Superior temporal gyrus (tissue), 1 donor: ENCODE measurements around the gene PLSCR2.
"Not testable (repeated sequence)": the region's sequence is repeated elsewhere in the genome, so short reads cannot be mapped to it uniquely, and the experiment has no call there.

Source experiments
- DNase-seq: peaks from one replicate; pipeline ENCODE4 v3.0.0-alpha.2; 2016; ENCODE audit errors: extremely low spot score

The PLSCR2 gene

GRCh38 chr3:146485297-146485696, 15.9 kb upstream of the PLSCR2 start:
- DNase-seq, result no peak

GRCh38 chr3:146476094-146476740, 6.9 kb upstream of the PLSCR2 start:
- DNase-seq, result no peak

- not testable (repeated sequence) for DNase-seq
Observed at GRCh38 chr3:146474976-146475375, 5.6 kb upstream of the PLSCR2 start.

DNA sequence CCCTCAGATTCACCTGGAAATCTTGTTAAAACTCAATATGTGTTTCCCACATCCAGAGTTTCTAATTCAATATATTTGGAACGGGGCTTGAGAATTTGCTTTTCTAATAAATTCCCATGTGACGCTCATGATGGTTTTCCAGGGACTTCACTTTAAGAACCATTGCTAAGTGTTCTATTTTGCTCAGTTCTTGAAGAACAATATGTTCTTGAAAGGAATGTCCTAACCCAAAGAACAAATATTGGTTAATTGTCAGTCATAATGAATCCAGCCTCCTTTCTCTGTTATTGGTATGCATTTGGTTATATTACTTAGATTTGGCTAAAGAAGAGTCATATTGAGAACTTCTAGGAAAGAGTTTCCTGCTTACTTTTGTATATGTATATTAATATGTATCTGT, 4.4 kb upstream of the PLSCR2 start:
- DNase-seq, result no peak

GRCh38 chr3:146472611-146473010, 3.2 kb upstream of the PLSCR2 start:
- DNase-seq, result no peak

GRCh38 chr3:146471012-146471411, 1.7 kb upstream of the PLSCR2 start:
- DNase-seq, result no peak

DNA sequence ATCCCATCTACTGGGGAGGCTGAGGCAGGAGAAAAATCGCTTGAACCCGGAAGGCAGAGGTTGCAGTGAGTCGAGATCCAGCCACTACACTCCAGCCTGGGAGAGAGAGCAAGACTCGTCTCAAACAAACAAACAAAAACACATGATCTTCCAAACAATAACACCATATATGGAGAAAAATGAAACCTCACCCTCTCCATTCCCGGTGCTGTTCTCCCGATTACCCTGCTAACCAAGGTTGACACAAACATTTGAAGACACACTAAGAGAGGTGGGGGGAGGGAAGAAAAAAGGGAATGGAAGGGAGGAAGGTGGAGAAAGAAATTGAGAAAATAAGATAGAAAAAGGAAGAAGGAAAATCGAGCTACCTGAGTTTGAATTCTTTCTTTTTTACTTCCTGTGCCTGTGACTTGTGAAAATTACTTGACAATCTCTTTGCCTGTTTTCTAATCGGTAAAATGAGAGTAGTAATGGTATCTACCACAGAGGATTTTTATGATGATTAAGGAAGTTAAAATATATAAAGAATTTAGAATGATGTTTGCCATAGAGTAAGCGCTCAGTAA, 1.1 kb upstream of the PLSCR2 start:
- DNase-seq, result no peak

DNA sequence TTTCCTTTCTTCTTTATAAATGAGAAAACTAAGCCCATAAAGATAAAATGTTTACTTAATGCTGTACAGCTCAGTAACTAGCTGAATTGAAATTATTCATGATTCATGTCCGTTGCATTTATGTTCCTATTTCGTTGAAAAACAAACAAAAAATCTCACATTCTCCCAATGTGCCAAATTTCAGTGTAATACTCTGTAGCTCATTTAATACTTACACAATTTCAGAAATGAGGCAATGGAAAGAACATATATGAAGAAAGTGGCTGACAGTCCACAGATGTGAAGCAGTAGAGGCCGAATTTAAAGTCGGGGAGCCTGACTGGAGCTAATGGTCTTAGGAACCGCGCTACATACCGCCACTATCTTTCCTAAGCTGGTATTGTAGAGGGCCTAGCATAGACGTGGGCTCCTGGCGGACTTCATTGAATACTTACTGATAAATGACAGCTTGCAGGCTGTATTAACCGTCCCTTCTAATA, 651 bp downstream of the PLSCR2 start:
- DNase-seq, result no peak

- DNase-seq, result no peak
Observed at GRCh38 chr3:146468234-146468633, 1.1 kb downstream of the PLSCR2 start.

DNA sequence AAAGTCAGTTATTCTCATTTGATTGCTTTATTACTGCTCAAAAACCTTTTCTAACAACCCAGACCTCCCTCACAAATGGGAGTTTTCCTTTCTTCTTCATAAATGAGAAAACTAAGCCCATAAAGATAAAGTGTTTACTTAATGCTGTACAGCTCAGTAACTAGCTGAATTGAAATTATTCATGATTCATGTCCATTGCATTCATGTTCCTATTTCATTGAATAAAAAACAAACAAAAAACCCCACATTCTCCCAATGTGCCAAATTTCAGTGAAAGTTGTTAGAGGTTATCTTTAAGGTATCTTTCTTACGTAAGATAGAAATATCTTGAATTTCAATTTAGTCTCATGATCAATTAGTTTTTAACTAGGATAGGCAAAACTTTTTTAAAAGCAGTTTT, 2.8 kb downstream of the PLSCR2 start:
- DNase-seq, result no peak

GRCh38 chr3:146465693-146466465, 3.5 kb downstream of the PLSCR2 start:
- no peak for DNase-seq

GRCh38 chr3:146464783-146465182, 4.6 kb downstream of the PLSCR2 start:
- DNase-seq, result no peak

DNA sequence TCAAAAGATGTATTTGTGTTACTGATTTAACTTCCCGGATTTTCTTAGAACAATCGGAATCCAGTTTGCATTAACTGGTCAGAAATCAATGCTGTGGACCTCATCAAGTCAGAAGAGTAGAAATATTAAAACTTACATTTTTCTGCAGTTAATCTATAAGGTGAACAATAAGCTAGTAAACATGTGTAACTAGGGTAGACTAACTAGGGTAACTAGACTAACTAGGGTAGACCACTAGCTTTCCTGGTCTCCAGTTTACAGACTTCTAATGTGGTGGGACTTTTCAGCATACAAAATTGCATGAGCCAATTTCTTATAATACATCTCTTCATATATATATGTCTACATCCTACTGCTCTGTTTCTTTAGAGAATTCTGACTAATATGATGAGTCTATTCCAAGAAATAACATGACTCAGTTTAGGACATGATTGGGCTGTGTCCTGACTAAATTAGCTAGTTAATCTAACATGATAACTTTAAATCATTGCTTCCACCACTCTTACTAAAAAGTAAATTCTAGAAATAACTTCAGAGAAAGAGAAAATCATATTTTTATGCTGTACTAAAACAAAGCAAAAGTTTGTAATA, 5.3 kb downstream of the PLSCR2 start:
- no peak for DNase-seq

GRCh38 chr3:146454796-146455195, 14.6 kb downstream of the PLSCR2 start:
- DNase-seq, result no peak

- DNase-seq, result no peak
Observed at GRCh38 chr3:146449613-146450012, 19.7 kb downstream of the PLSCR2 start.

DNA sequence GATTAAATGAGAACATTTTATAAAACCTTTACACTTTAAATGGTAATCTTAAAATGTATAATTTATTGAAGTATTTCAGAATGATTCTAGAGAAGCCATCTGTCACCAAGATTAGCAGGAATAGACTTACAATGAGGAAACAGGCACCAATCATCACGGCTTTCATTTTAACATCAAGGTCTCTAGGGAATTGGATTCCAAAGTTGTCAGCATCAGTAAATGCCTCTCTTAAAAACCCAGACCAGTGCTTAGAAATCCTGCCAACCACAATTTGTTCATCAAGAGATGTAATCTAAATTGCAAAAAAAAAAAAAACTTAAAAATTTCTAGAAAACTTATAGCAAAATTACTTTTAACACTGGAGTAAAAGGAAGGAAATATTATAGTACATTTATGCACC, 20.3 kb downstream of the PLSCR2 start:
- DNase-seq, result no peak

DNA sequence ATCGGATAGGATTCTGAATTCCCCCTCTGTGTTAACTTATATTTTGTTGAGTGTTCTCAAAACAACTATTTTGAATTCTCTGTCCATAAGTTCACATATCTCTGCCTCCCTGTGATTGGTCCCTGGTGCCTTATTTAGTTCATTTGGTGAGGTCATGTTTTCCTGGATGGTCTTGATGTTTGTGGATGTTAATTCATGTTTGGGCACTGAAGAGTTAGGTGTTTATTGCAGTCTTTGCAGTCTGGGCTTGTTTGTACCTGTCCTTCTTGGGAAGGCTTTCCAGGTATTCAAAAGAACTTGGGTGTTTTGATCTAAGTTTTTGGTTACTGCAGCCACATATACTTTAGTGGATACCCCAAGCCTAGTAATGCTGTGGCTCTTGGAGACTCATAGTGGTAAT, 23.3 kb downstream of the PLSCR2 start:
- DNase-seq, result no peak

DNA sequence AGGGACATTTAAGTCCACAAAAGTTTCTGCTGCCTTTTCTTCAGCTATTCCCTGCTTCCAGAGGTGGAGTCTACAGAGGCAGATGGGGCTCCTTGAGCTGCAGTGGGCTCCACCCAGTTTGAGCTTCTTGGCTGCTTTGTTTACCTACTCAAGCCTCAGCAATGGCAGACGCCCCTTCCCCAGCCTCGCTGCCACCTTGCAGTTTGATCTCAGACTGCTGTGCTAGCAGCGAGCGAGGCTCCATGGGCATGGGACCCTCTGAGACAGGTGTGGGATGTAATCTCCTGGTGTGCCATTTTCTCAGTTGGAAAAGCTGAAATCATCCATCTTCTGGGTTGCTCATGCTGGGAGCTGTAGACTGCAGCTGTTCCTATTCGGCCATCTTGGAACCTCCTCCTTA, 29.1 kb downstream of the PLSCR2 start:
- DNase-seq, result not testable (repeated sequence)

- no peak for DNase-seq
Observed at GRCh38 chr3:146432066-146432465, 37.3 kb downstream of the PLSCR2 start.

DNA sequence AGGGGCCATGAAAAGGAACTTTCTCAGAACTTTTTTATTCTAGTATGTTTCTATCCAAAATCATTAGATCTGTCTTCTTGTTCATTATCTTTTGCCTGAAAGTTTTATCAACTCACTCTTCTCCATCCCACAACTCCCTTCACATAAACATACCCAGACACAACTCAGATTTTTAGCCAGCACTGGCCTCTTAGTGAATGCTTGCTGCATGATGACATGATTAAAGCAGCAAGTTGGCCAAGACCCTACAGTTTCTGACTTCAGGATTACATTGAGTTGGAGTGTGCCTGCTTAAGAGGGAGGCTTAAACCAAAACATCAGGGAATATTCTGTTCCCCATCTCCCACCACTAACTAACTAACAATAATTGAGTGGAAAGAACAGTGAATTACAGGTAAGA, 38.1 kb downstream of the PLSCR2 start:
- no peak for DNase-seq

DNA sequence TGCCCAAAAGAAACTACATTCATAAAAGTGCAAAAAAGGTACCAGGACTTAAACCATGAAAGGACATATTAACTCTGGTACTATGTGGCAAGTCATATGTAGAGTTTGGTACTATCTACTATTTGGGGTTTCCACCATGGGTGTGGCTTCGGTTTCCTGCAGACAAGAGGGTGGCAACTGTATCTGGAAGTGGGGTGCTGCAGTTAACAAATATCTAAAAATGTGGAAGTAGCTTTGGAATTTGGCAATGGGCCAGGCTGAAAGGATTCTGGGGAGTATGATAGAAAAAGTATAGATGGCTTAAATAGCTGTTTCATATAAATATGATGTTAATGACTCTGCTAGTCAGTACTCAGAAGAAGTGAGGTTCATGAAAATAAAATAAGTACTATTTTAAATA, 44.0 kb downstream of the PLSCR2 start:
- DNase-seq, result no peak
